DOHH2 (cell line): ENCODE results near the gene GPC1.

Source experiments
- H3F3A ChIP-seq: fragments of 200-600 bp; sonication (generic), shearing (Covaris generic); 2 replicates; pipeline ENCODE4 v1.6.0; 2016; ENCODE audit warnings: antibody characterized with exemption, mild to moderate bottlenecking; ENCODE audit not compliant: control insufficient read depth, insufficient read depth
- H3K27ac ChIP-seq: fragments of 200-600 bp; sonication (generic); 2 replicates; pipeline ENCODE4 v1.5.1; 2014; ENCODE audit warnings: low read depth, mild to moderate bottlenecking, low read length, moderate library complexity
- H3K27me3 ChIP-seq: fragments of 200-600 bp; sonication (generic); 2 replicates; pipeline ENCODE4 v1.6.1; 2014; ENCODE audit warnings: mild to moderate bottlenecking, low read length, mixed read lengths; ENCODE audit not compliant: control insufficient read depth
- H3K36me3 ChIP-seq: fragments of 200-600 bp; sonication (generic); 2 replicates; pipeline ENCODE4 v1.6.1; 2014; ENCODE audit warnings: mild to moderate bottlenecking, low read length, moderate library complexity, mixed read lengths; ENCODE audit not compliant: control insufficient read depth
- H3K4me1 ChIP-seq: fragments of 200-600 bp; sonication (generic); 2 replicates; pipeline ENCODE4 v1.6.1; 2014; ENCODE audit warnings: mild to moderate bottlenecking, low read length, mixed read lengths; ENCODE audit not compliant: control insufficient read depth
- H3K4me2 ChIP-seq: fragments of 200-600 bp; sonication (generic); 2 replicates; pipeline ENCODE4 v1.6.0; 2014; ENCODE audit warnings: mild to moderate bottlenecking, low read length, moderate library complexity
- H3K4me3 ChIP-seq: fragments of 200-600 bp; sonication (generic); 2 replicates; pipeline ENCODE4 v1.5.1; 2014; ENCODE audit warnings: mild to moderate bottlenecking, low read length, mixed read lengths
- H3K79me2 ChIP-seq: fragments of 200-600 bp; sonication (generic); 2 replicates; pipeline ENCODE4 v1.6.1; 2014; ENCODE audit warnings: mild to moderate bottlenecking, low read length, mixed read lengths; ENCODE audit not compliant: control insufficient read depth
- H3K9me2 ChIP-seq: fragments of 200-600 bp; sonication (generic); replicated peaks from 2 replicates; pipeline ENCODE4 v1.6.1; 2014; ENCODE audit warnings: mild to moderate bottlenecking, low read length, mixed read lengths; ENCODE audit not compliant: control insufficient read depth
- H3K9me3 ChIP-seq: fragments of 200-600 bp; sonication (generic); 2 replicates; pipeline ENCODE4 v1.6.1; 2014; ENCODE audit warnings: antibody characterized with exemption, low read length, mixed read lengths; ENCODE audit not compliant: control insufficient read depth, insufficient read depth
- H4K20me1 ChIP-seq: fragments of 200-600 bp; sonication (generic); 2 replicates; pipeline ENCODE4 v1.6.0; 2014; ENCODE audit warnings: low read depth, mild to moderate bottlenecking, antibody characterized with exemption, low read length, moderate library complexity; ENCODE audit not compliant: control insufficient read depth, insufficient read depth
- EZH2phosphoT487 ChIP-seq: fragments of 200-600 bp; sonication (generic); IDR thresholded peaks from 2 replicates; pipeline ENCODE4 v1.6.1; 2017; ENCODE audit warnings: borderline replicate concordance, mild to moderate bottlenecking, antibody characterized with exemption, low read length, moderate library complexity, mixed read lengths
- TF ChIP-seq, protein P1 (sequence below): fragments of 200-600 bp; sonication (generic); IDR thresholded peaks from one replicate; pipeline ENCODE4 v1.5.1; 2014; ENCODE audit warnings: antibody characterized with exemption, mild to moderate bottlenecking, low read depth, low read length; ENCODE audit not compliant: poor library complexity, severe bottlenecking

GPC1 gene

DNA sequence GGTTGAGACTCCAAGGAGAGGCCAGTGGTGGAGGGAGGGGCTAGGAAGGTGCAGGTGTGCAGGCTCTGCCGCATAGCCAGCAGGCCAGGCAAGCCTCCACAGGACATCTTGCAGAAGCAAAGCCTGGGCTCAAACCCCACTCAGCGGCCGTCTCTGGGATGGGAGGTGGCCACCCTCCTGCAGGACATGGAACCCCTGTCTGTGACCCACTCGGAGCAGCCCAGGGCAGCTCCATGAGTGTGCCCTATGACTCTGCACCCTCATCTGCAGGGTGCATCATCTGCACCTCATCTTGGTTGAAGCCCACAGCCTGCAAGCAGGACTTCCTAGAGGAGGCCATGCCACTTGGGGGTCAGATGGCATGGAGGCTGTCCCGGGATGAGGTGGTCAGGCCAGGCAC, 46.3 kb downstream of the GPC1 start:
- Histone ChIP-seq H3K36me3 (no peaks in the 10 kb centered on the region), H3K4me3 (no peak overlapping the region), H3F3A (no peaks in the 10 kb centered on the region), H4K20me1 (no peaks in the 10 kb centered on the region), H3K27ac (no peak overlapping the region), H3K9me3 (no peaks in the 10 kb centered on the region), H3K4me2 (no peak overlapping the region), H3K9me2 (no peaks in the 10 kb centered on the region), H3K79me2 (no peaks in the 10 kb centered on the region), H3K27me3 (no peaks in the 10 kb centered on the region), H3K4me1 (no peaks in the 10 kb centered on the region)
- TF ChIP-seq, protein P1, sequence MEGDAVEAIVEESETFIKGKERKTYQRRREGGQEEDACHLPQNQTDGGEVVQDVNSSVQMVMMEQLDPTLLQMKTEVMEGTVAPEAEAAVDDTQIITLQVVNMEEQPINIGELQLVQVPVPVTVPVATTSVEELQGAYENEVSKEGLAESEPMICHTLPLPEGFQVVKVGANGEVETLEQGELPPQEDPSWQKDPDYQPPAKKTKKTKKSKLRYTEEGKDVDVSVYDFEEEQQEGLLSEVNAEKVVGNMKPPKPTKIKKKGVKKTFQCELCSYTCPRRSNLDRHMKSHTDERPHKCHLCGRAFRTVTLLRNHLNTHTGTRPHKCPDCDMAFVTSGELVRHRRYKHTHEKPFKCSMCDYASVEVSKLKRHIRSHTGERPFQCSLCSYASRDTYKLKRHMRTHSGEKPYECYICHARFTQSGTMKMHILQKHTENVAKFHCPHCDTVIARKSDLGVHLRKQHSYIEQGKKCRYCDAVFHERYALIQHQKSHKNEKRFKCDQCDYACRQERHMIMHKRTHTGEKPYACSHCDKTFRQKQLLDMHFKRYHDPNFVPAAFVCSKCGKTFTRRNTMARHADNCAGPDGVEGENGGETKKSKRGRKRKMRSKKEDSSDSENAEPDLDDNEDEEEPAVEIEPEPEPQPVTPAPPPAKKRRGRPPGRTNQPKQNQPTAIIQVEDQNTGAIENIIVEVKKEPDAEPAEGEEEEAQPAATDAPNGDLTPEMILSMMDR: no peak
- no peak for TF ChIP-seq EZH2phosphoT487

DNA sequence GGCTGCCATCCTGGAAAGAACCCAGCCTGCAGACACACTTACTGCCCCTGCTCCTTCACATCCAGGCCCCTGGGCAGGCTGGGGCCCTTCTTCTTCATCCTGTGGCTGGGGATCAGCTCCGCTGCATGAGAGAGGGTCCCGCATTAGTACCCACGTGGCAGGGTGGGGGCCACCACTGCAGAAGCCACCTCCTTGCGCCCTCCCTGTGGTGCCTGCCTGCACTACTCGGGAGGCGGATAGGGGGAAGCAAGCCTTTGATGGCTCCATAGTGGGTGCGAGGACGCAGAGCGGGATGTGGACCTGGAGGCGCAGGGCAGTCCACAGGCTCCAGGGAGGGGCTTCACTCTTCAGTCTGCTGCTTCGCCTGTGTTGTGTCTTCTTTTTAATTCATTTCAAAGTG, 46.7 kb downstream of the GPC1 start:
- Histone ChIP-seq H3K79me2 (no peaks in the 10 kb centered on the region), H3K36me3 (no peaks in the 10 kb centered on the region), H3K27ac (no peak overlapping the region), H3K9me2 (no peaks in the 10 kb centered on the region), H3K9me3 (no peaks in the 10 kb centered on the region), H3K4me3 (no peak overlapping the region), H3F3A (no peaks in the 10 kb centered on the region), H3K27me3 (no peaks in the 10 kb centered on the region), H3K4me1 (no peaks in the 10 kb centered on the region), H4K20me1 (no peaks in the 10 kb centered on the region), H3K4me2 (no peak overlapping the region)
- TF ChIP-seq EZH2phosphoT487: no peak
- TF ChIP-seq, protein P1: no peak

DNA sequence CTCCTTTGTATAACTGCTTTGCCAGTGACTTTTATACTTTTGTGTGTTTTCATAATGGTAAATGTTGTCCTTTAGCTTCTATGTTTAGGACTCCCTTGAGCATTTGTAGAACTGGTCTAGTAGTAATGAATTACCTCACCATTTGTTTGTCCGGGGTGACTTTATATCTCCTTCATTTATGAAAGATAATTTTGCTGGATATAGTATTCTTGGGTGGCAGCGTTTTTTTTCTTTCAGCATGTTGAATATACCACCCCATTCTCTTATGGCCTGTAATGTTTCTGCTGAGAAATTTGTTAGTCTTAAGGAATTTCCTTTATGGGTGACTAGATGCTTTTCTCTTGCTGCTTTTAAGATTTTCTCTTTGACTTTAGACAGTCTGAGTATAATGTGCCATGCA, 56.0 kb downstream of the GPC1 start:
- Histone ChIP-seq H3K9me2 (no peaks in the 10 kb centered on the region), H3K4me1 (no peaks in the 10 kb centered on the region), H4K20me1 (no peaks in the 10 kb centered on the region), H3K79me2 (no peaks in the 10 kb centered on the region), H3K4me2 (no peak overlapping the region), H3K4me3 (no peak overlapping the region), H3F3A (no peaks in the 10 kb centered on the region), H3K36me3 (peaks cover 5% of the 10 kb centered on the region; the same call in 1 of the 2 replicates), H3K27me3 (no peaks in the 10 kb centered on the region), H3K9me3 (peaks cover 21% of the 10 kb centered on the region; the same call in 1 of the 2 replicates), H3K27ac (no peak overlapping the region)
- TF ChIP-seq EZH2phosphoT487: no peak
- TF ChIP-seq, protein P1: no peak
